K562 (cell line): ENCODE results near the gene CIB1. TPM values are rescaled to one million over a fixed set of nuclear protein-coding genes. Genes with fewer than 3 reads are reported as not detected.

Source experiments
- CC2D1A ChIP-seq: fragments of 450-650 bp; IDR thresholded peaks from 2 replicates; pipeline ENCODE4 v1.6.1; 2017; ENCODE audit warnings: mild to moderate bottlenecking
- HMGN3 ChIP-seq: IDR thresholded peaks from 2 replicates; pipeline ENCODE4 v1.6.1; 2011; ENCODE audit warnings: borderline replicate concordance, low read depth, mild to moderate bottlenecking, mixed read lengths, low read length; ENCODE audit not compliant: insufficient read length; ENCODE audit errors: extremely low read depth
- KLF13 ChIP-seq: fragments of 450-650 bp; IDR thresholded peaks from 2 replicates; pipeline ENCODE4 v1.6.1; 2016; ENCODE audit warnings: missing genetic modification characterization, low read depth, mild to moderate bottlenecking, missing compliant biosample characterization, moderate library complexity, borderline replicate concordance
- MTA1 ChIP-seq: fragments of 450-650 bp; IDR thresholded peaks from 2 replicates; pipeline ENCODE4 v1.6.1; 2017; ENCODE audit warnings: borderline replicate concordance
- NCOA4 ChIP-seq: fragments of 450-650 bp; IDR thresholded peaks from 2 replicates; pipeline ENCODE4 v1.6.1; 2018; ENCODE audit warnings: mild to moderate bottlenecking; ENCODE audit not compliant: partially characterized antibody
- POLR2H ChIP-seq: IDR thresholded peaks from 2 replicates; pipeline ENCODE4 v1.6.1; 2016; ENCODE audit warnings: missing genetic modification characterization, low read depth, mild to moderate bottlenecking, control low read depth, missing compliant biosample characterization, moderate library complexity
- ZNF41 ChIP-seq: fragments of 250-450 bp; sonication (Bioruptor Pico); conservative IDR thresholded peaks from 2 replicates; pipeline ENCODE4 v1.4.0; 2020; ENCODE audit warnings: mild to moderate bottlenecking
- polyA plus RNA-seq, 8 experiments: library from polyadenylated mRNA; depleted of rRNA in 4 of 8; stranded (reverse) in 5 of 8; unstranded in 3 of 8; fragments of >200 nt; fragmentation: Nextera tagmentation in 2 of 8; fragmentation: Illumina TruSeq in 1 of 8; extraction: Ambion mirVana in 2 of 8; extraction: Trizol in 1 of 8; gene quantifications; 2 replicates each; pipeline versions ENCODE4 v1.2.1 to v1.2.3, GENCODE V29; 2011 to 2014; ENCODE audit warnings: inconsistent platforms in 1 of 8, missing spikeins in 1 of 8
- total RNA-seq, 7 experiments: library from RNA; depleted of rRNA in 6 of 7; stranded (reverse); fragments of >200 nt in 6 of 7; fragmentation: Illumina TruSeq in 2 of 7; extraction: Trizol in 2 of 7; gene quantifications; 2 replicates each; pipeline versions ENCODE4 v1.2.1 to v1.2.3, GENCODE V29; 2011 to 2021; ENCODE audit warnings: low replicate concordance in 1 of 7
- TF ChIP-seq, protein P1 (sequence below), 2 experiments: fragments of 450-650 bp; IDR thresholded peaks; 2 replicates each; pipeline ENCODE4 v1.6.1; 2018; ENCODE audit warnings: mild to moderate bottlenecking in 2 of 2, low read depth in 1 of 2; ENCODE audit not compliant: partially characterized antibody in 2 of 2
- TF ChIP-seq, protein P2 (sequence below): sonication (generic); formaldehyde crosslinking; IDR thresholded peaks from 2 replicates; pipeline ENCODE4 v1.8.0; 2023; ENCODE audit warnings: mild to moderate bottlenecking, missing genetic modification reagents
- TF ChIP-seq, protein P3 (sequence below), 2 experiments: fragments of 450-650 bp; conservative IDR thresholded peaks; 2 replicates each; pipeline ENCODE4 v1.6.1; 2017; ENCODE audit warnings: mild to moderate bottlenecking in 2 of 2, moderate library complexity in 2 of 2

The CIB1 gene
- total and polyA plus RNA-seq, 9 of the 15 experiments (the other 6 are each of a cell fraction or from before 2014, with no cell fraction given): 14.9 to 136 (median 64.5) TPM

DNA sequence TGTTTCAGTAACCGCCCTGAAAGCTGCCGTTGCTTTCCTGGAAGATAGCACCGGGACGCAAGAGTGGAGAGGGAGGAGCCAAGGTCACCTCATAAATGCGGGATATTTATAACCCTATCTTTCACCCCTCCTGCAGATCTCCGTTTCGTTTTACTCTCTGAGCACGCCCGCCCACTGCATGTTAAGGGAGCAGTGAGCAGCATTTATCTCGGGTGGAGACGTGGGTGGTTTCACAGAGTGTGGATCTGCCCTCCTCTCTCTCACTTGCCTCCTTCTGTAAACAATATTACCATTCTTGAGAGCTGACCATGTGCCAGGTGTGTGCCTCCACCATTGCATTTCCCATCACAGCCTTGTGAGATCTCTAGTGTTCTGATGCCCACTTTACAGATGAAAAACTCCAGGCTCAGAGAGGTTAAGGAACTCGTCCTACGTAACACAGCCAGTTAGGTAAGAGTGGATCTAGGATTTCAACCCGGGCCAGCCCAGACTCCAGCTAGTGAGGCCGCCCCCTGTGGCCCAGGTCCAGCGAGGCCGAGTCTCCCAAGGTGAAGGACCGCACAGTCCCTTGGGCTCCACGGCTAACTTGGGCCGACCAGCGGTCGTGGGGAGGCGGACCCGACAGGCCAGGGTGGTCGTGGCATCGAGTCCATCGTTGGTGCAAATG is 49.5 kb downstream of the CIB1 start (continued):
- TF ChIP-seq, protein P1, sequence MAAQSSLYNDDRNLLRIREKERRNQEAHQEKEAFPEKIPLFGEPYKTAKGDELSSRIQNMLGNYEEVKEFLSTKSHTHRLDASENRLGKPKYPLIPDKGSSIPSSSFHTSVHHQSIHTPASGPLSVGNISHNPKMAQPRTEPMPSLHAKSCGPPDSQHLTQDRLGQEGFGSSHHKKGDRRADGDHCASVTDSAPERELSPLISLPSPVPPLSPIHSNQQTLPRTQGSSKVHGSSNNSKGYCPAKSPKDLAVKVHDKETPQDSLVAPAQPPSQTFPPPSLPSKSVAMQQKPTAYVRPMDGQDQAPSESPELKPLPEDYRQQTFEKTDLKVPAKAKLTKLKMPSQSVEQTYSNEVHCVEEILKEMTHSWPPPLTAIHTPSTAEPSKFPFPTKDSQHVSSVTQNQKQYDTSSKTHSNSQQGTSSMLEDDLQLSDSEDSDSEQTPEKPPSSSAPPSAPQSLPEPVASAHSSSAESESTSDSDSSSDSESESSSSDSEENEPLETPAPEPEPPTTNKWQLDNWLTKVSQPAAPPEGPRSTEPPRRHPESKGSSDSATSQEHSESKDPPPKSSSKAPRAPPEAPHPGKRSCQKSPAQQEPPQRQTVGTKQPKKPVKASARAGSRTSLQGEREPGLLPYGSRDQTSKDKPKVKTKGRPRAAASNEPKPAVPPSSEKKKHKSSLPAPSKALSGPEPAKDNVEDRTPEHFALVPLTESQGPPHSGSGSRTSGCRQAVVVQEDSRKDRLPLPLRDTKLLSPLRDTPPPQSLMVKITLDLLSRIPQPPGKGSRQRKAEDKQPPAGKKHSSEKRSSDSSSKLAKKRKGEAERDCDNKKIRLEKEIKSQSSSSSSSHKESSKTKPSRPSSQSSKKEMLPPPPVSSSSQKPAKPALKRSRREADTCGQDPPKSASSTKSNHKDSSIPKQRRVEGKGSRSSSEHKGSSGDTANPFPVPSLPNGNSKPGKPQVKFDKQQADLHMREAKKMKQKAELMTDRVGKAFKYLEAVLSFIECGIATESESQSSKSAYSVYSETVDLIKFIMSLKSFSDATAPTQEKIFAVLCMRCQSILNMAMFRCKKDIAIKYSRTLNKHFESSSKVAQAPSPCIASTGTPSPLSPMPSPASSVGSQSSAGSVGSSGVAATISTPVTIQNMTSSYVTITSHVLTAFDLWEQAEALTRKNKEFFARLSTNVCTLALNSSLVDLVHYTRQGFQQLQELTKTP (IDR thresholded peaks at IDR 0.05; ENCODE audit: low read depth in 1 of 2, partially characterized antibody in 2 of 2): peak; percentile 70 to 79
- TF ChIP-seq HMGN3 (peak; percentile 63), CC2D1A (0 out of 2 replicates have a peak, but pooled peaks have one; percentile 39), NCOA4 (no peak), ZNF41 (CRISPR knock-in tag) (no peak), KLF13 (tag) (peak; percentile 7; the same call in 1 of the 2 replicates), MTA1 (peak; percentile 90), POLR2H (tag) (peak; percentile 85)
- TF ChIP-seq, protein P2, sequence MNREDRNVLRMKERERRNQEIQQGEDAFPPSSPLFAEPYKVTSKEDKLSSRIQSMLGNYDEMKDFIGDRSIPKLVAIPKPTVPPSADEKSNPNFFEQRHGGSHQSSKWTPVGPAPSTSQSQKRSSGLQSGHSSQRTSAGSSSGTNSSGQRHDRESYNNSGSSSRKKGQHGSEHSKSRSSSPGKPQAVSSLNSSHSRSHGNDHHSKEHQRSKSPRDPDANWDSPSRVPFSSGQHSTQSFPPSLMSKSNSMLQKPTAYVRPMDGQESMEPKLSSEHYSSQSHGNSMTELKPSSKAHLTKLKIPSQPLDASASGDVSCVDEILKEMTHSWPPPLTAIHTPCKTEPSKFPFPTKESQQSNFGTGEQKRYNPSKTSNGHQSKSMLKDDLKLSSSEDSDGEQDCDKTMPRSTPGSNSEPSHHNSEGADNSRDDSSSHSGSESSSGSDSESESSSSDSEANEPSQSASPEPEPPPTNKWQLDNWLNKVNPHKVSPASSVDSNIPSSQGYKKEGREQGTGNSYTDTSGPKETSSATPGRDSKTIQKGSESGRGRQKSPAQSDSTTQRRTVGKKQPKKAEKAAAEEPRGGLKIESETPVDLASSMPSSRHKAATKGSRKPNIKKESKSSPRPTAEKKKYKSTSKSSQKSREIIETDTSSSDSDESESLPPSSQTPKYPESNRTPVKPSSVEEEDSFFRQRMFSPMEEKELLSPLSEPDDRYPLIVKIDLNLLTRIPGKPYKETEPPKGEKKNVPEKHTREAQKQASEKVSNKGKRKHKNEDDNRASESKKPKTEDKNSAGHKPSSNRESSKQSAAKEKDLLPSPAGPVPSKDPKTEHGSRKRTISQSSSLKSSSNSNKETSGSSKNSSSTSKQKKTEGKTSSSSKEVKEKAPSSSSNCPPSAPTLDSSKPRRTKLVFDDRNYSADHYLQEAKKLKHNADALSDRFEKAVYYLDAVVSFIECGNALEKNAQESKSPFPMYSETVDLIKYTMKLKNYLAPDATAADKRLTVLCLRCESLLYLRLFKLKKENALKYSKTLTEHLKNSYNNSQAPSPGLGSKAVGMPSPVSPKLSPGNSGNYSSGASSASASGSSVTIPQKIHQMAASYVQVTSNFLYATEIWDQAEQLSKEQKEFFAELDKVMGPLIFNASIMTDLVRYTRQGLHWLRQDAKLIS: no peak
- TF ChIP-seq, protein P3, sequence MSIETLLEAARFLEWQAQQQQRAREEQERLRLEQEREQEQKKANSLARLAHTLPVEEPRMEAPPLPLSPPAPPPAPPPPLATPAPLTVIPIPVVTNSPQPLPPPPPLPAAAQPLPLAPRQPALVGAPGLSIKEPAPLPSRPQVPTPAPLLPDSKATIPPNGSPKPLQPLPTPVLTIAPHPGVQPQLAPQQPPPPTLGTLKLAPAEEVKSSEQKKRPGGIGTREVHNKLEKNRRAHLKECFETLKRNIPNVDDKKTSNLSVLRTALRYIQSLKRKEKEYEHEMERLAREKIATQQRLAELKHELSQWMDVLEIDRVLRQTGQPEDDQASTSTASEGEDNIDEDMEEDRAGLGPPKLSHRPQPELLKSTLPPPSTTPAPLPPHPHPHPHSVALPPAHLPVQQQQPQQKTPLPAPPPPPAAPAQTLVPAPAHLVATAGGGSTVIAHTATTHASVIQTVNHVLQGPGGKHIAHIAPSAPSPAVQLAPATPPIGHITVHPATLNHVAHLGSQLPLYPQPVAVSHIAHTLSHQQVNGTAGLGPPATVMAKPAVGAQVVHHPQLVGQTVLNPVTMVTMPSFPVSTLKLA (conservative IDR thresholded peaks at IDR 0.05): peak; percentile 76 to 77
